Effector memory CD8-positive, alpha-beta T cell (primary cell): ENCODE measurements around the gene MTHFD2.

ENCODE experiments used
- ATAC-seq: fragments of 150-1000 bp; cut with Tn5 transposase; replicated peaks from 2 replicates; pipeline ENCODE4 v1.10.0; 2021; ENCODE audit warnings: mild to moderate bottlenecking, moderate library complexity
- DNase-seq, 3 experiments: peaks; one replicate each; pipeline ENCODE4 v3.0.0; 2021
- H3K27ac Mint-ChIP-seq, 2 donors: one replicate each; pipeline ENCODE4 v1.8.0; 2022; ENCODE audit warnings: mild to moderate bottlenecking in 2 of 2, mixed read lengths in 2 of 2, moderate library complexity in 2 of 2
- H3K27me3 Mint-ChIP-seq, 2 donors: one replicate each; pipeline ENCODE4 v1.8.0; 2022; ENCODE audit warnings: mixed read lengths in 2 of 2
- H3K36me3 Mint-ChIP-seq: one replicate; pipeline ENCODE4 v1.8.0; 2022; ENCODE audit warnings: mild to moderate bottlenecking, moderate library complexity, mixed read lengths; ENCODE audit not compliant: insufficient read depth
- H3K4me1 Mint-ChIP-seq, 2 donors: one replicate each; pipeline ENCODE4 v1.8.0; 2022; ENCODE audit warnings: low read depth in 2 of 2, mixed read lengths in 2 of 2
- H3K4me3 Mint-ChIP-seq, 2 donors: one replicate each; pipeline ENCODE4 v1.8.0; 2022; ENCODE audit warnings: mild to moderate bottlenecking in 2 of 2, mixed read lengths in 2 of 2, moderate library complexity in 2 of 2
- H3K9me3 Mint-ChIP-seq, 2 donors: one replicate each; pipeline ENCODE4 v1.8.0; 2022; ENCODE audit warnings: mixed read lengths in 2 of 2
- total RNA-seq, 9 experiments: gene quantifications; one replicate each; lab custom pipeline; 2026; lab: John Stamatoyannopoulos, UW

The MTHFD2 gene
- total RNA-seq: 36.2 to 1,054 (median 143) reads per million in 9 experiments

DNA sequence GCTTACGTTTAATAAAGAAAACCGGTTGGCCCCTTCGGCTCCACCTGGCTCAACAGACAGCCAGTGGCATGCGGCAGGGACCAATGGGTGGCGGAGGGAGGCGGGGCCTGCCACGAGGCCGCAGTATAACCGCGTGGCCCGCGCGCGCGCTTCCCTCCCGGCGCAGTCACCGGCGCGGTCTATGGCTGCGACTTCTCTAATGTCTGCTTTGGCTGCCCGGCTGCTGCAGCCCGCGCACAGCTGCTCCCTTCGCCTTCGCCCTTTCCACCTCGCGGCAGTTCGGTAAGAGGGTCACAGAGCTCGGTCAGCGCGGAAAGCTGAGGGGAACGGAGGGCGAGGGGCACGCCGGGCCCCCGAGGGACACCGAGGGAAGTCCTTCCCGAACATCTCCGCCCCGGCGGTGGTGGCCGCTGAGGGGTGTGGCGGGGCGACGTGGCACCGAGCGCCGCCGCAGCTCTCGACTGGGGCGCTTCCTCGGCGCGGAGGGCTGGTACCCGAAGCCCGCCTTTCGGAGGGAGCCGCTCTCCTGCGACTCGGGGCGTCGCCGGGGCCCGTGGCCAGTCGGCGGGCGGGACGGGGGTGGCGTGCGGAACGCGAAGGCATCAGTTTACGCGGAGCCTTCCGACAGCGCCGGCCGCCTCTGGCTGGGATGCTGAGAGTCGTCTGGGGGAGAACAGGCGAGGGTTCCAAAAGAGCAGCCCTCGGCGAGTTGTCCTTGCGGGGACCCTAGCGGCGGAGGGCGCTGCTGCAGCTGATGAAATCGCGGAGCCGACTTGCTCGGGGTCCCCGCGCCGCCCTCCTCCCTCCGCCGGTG lies at the start of gene MTHFD2:
Gene MTHFD2, plus strand, starts transcription at position 155 of the 814 bp plus-strand sequence. Its CDS starts 27 bp downstream, at position 182.
- ATAC-seq: peak; percentile 86
- Mint-ChIP-seq H3K36me3 (peaks cover 11% of the 10 kb centered on the region), H3K4me3 (peak within 1 kb of the TSS; percentile 90 to 91), H3K4me1 (peaks cover 21 to 23% of the 10 kb centered on the region in 2 donors), H3K27me3 (no peaks in the 10 kb centered on the region), H3K9me3 (no peaks in the 10 kb centered on the region), H3K27ac (peak within 1 kb of the TSS; percentile 93 to 98)
- DNase-seq: peak; percentile 84 to 87 (median 86)

GRCh38 chr2:74149247-74149525 lies 49.2 kb upstream of the MTHFD2 start:
- Mint-ChIP-seq H3K9me3 (no peaks in the 10 kb centered on the region), H3K4me3 (no peak overlapping the region)
- no peak for ATAC-seq

GRCh38 chr2:74149570-74150319 lies 48.7 kb upstream of the MTHFD2 start:
- peaks cover 35% of the 10 kb centered on the region for H3K36me3 Mint-ChIP-seq
- H3K4me1 Mint-ChIP-seq: peaks cover 2 to 4% of the 10 kb centered on the region in 2 donors
- peak overlapping the region in 1 of 2 donors; percentile 56 for H3K27ac Mint-ChIP-seq
- H3K4me3 Mint-ChIP-seq: no peak overlapping the region
- ATAC-seq (no peak), DNase-seq (no peak)
- H3K9me3 Mint-ChIP-seq: no peaks in the 10 kb centered on the region
- H3K27me3 Mint-ChIP-seq: no peaks in the 10 kb centered on the region

More at GRCh38 chr2:74149247-74149525, 49.2 kb upstream of the MTHFD2 start:
- H3K27me3 Mint-ChIP-seq: no peaks in the 10 kb centered on the region
- H3K36me3 Mint-ChIP-seq: peaks cover 31% of the 10 kb centered on the region
- no peak overlapping the region for H3K27ac Mint-ChIP-seq
- peaks cover 2 to 4% of the 10 kb centered on the region in 2 donors for H3K4me1 Mint-ChIP-seq
- no peak for DNase-seq

DNA sequence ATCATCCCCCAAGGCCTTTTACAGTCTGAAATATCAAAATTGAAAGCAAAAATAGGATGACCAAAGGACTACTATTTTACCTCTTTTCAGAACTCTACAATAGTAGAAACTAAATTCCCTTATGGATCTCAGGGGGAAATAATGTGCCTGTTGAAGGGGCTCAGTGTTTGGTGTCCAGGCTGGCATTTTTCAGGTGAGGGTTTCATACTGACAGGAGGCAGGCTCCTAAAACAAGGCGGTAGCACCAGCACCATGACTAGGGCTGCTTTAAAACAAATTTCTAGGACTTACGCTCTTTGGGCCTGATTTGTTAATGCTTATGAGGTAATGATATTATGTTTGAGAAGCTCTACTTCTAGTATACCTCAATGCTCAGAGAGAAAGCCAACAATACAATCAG lies 45.5 kb upstream of the MTHFD2 start:
- Mint-ChIP-seq H3K36me3 (peaks cover 58% of the 10 kb centered on the region), H3K9me3 (no peaks in the 10 kb centered on the region), H3K27ac (no peak overlapping the region), H3K27me3 (no peaks in the 10 kb centered on the region), H3K4me3 (no peak overlapping the region), H3K4me1 (peaks cover 0 to 4% of the 10 kb centered on the region in 2 donors)
- DNase-seq (no peak), ATAC-seq (no peak)

DNA sequence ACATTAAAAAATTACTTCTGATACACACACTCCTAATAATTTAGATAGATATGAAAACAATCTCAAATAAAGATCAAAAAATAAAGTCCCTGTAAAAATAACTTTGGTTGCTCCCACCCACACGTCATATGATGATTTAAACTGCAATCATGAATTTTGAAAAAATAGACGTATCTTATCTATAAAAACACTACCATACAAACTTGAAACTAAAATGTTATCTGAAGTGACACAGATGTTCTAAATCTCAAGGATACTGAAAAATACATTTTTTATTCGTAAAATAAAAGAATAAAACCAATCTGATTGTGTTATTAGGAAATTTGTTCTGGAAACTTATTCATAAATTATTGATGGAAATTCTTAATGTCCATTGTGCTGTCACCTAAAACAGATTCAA lies 42.6 kb upstream of the MTHFD2 start:
- Mint-ChIP-seq H3K9me3 (no peaks in the 10 kb centered on the region), H3K27ac (no peak overlapping the region), H3K36me3 (peaks cover 87% of the 10 kb centered on the region), H3K27me3 (no peaks in the 10 kb centered on the region), H3K4me1 (peaks cover 0 to 3% of the 10 kb centered on the region in 2 donors), H3K4me3 (no peak overlapping the region)
- ATAC-seq (no peak), DNase-seq (no peak)

DNA sequence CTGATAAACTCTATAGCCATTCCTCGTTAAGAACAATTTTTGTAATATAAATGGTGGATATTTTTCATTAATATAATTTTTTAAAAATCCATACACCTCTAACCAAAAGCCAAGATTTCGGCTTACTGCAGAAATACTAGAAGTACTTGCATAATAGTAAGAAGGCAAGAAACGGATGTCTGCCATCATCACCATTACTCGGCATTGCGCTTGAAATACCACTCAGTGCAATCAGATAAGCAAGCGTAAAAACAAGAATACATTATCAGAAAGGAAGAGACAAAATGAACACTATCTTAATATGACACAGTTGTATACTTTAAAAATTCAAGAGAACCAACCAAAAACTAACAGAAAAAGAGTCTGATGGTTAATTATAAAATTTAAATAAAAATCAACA lies 35.5 kb upstream of the MTHFD2 start:
- ATAC-seq: no peak
- H3K4me3 Mint-ChIP-seq: no peak overlapping the region
- no peaks in the 10 kb centered on the region for H3K27me3 Mint-ChIP-seq
- no peak overlapping the region for H3K27ac Mint-ChIP-seq
- DNase-seq: no peak
- H3K4me1 Mint-ChIP-seq: peaks cover 6% of the 10 kb centered on the region in 2 donors
- peaks cover 100% of the 10 kb centered on the region for H3K36me3 Mint-ChIP-seq
- H3K9me3 Mint-ChIP-seq: no peaks in the 10 kb centered on the region

GRCh38 chr2:74164761-74165160 lies 33.7 kb upstream of the MTHFD2 start:
- Mint-ChIP-seq H3K4me3 (no peak overlapping the region), H3K27ac (no peak overlapping the region), H3K4me1 (peaks cover 6 to 7% of the 10 kb centered on the region in 2 donors), H3K27me3 (no peaks in the 10 kb centered on the region), H3K9me3 (no peaks in the 10 kb centered on the region), H3K36me3 (peaks cover 100% of the 10 kb centered on the region)
- ATAC-seq: no peak
- DNase-seq: no peak

DNA sequence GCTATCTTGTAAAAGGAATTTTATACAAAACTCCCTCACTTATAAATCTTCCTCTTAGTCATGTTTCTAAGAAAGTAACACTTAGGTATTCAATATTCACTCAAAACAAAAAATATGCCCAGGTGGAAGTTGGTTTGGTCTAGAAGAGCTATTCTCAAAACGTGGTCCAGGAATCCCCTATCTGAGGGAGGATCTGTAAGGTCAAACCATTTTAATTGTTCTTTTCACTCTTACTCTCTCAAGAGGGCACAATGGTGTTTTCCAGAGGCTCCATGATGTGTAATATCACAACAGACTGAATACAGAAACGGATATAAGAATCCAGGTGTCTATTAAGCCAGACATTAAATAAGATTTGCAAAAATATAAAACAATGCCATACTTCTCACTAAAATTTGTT lies 29.7 kb upstream of the MTHFD2 start:
- no peak for DNase-seq
- no peak overlapping the region for H3K4me3 Mint-ChIP-seq
- no peaks in the 10 kb centered on the region for H3K9me3 Mint-ChIP-seq
- peaks cover 91% of the 10 kb centered on the region for H3K36me3 Mint-ChIP-seq
- H3K27ac Mint-ChIP-seq: peak overlapping the region in 1 of 2 donors; percentile 25
- H3K27me3 Mint-ChIP-seq: no peaks in the 10 kb centered on the region
- peaks cover 12 to 17% of the 10 kb centered on the region in 2 donors for H3K4me1 Mint-ChIP-seq
- ATAC-seq: no peak

DNA sequence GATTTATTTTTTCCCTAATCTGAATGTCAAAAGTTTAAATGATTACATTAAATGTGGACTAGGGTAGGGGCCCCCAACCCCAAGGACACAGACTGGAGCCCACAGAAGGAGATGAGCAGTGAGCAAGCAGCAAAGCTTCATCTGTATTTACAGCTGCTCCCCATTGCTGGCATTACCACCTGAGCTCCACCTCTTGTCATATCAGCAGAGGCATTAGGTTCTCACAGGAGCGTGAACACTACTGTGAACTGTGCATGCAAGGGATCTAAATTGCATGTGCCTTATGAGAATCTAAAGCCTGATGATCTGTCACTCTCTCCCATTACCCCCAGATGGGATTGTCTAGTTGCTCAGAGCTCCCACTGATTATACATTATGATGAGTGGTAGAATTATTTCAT lies 23.5 kb upstream of the MTHFD2 start:
- H3K36me3 Mint-ChIP-seq: peaks cover 64% of the 10 kb centered on the region
- peak overlapping the region; percentile 85 to 90 for H3K4me3 Mint-ChIP-seq
- ATAC-seq: no peak
- peaks cover 35 to 51% of the 10 kb centered on the region in 2 donors for H3K4me1 Mint-ChIP-seq
- no peak for DNase-seq
- no peaks in the 10 kb centered on the region for H3K9me3 Mint-ChIP-seq
- H3K27ac Mint-ChIP-seq: no peak overlapping the region
- H3K27me3 Mint-ChIP-seq: no peaks in the 10 kb centered on the region

- no peaks in the 10 kb centered on the region for H3K27me3 Mint-ChIP-seq
- no peak for ATAC-seq
- H3K9me3 Mint-ChIP-seq: no peaks in the 10 kb centered on the region
- peak overlapping the region; percentile 85 to 90 for H3K4me3 Mint-ChIP-seq
- DNase-seq: no peak
- peaks cover 36% of the 10 kb centered on the region for H3K36me3 Mint-ChIP-seq
- H3K4me1 Mint-ChIP-seq: peaks cover 29 to 43% of the 10 kb centered on the region in 2 donors
- H3K27ac Mint-ChIP-seq: peak overlapping the region; percentile 91 to 93
Measured at GRCh38 chr2:74177696-74178095, 20.7 kb upstream of the MTHFD2 start.

GRCh38 chr2:74178211-74179062 lies 20.0 kb upstream of the MTHFD2 start, which contains the start of gene MOB1A:
MOB1A (minus strand) TSS chr2:74178879; CDS start chr2:74178674, 205 bp downstream.
- no peaks in the 10 kb centered on the region for H3K27me3 Mint-ChIP-seq
- peak within 1 kb of the TSS; percentile 85 to 90 for H3K4me3 Mint-ChIP-seq
- peak within 1 kb of the TSS; percentile 91 to 93 for H3K27ac Mint-ChIP-seq
- peak; percentile 87 for ATAC-seq
- H3K36me3 Mint-ChIP-seq: peaks cover 34% of the 10 kb centered on the region
- H3K9me3 Mint-ChIP-seq: no peaks in the 10 kb centered on the region
- DNase-seq: peak; percentile 97 to 99 (median 99)
- peaks cover 27 to 39% of the 10 kb centered on the region in 2 donors for H3K4me1 Mint-ChIP-seq

DNA sequence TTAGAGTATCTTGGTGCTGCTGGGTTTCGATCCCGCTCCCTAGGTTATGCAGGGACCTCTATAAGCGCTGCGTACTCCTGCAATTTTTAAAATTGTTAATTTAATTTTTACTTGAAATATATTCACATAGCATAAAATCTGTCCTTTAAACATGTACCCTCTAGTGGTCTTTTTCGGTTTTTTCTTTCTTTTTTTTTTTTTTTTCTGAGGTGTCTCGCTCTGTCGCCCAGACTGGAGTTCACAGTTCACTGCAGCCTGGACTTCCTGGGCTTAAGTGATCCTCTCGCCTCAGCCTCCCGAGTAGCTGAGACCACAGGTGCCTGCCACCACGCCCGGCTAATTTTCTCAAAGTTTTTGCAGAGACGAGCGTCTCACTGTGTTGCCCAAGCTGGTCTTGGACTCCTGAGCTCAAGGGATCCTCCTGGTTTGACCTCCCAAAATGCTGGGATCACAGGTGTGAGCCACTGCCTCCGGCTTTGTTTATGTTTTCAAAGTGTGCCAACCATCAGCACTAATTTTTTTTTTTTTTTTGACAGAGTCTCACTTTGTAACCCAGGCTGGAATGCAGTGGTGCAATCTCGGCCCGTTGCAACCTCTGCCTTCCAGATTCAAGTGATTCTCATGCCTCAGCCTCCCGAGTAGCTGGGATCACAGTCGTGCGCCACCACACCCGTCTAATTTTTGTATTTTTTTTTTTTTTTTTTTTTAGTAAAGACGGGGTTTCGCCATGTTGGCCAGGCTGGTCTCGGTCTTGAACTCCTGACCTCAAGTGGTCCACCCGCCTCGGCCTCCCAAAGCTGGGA lies 19.2 kb upstream of the MTHFD2 start:
- Mint-ChIP-seq H3K4me3 (peak overlapping the region; percentile 85 to 90), H3K4me1 (peaks cover 27 to 35% of the 10 kb centered on the region in 2 donors), H3K27ac (peak overlapping the region; percentile 91 to 93), H3K36me3 (peaks cover 34% of the 10 kb centered on the region), H3K27me3 (no peaks in the 10 kb centered on the region), H3K9me3 (no peaks in the 10 kb centered on the region)
- DNase-seq (peak in 1 of 3 experiments; percentile 11), ATAC-seq (peak; percentile 30)
